Activated CD4-positive, alpha-beta T cell treated with anti-CD3 and anti-CD28 coated beads, Interleukin-2, amount 10 ng/mL, durations not matched to agents 24 days and 14 days (primary cell): ENCODE results near the gene NRK. TPM values are rescaled to one million over a fixed set of nuclear protein-coding genes. Genes with fewer than 3 reads are reported as not detected.
"Not testable (repeated sequence)": the region's sequence is repeated elsewhere in the genome, so short reads cannot be mapped to it uniquely, and the experiment has no call there.

Source experiments
- DNase-seq: peaks from one replicate; pipeline ENCODE4 v3.0.0; 2022
- H3K27ac Mint-ChIP-seq: one replicate; pipeline ENCODE4 v1.8.0; 2022; ENCODE audit warnings: mild to moderate bottlenecking, mixed read lengths
- H3K27me3 Mint-ChIP-seq: one replicate; pipeline ENCODE4 v1.8.0; 2022; ENCODE audit warnings: mixed read lengths
- H3K36me3 Mint-ChIP-seq: one replicate; pipeline ENCODE4 v1.8.0; 2022; ENCODE audit warnings: low read depth, mild to moderate bottlenecking, mixed read lengths
- H3K4me1 Mint-ChIP-seq: one replicate; pipeline ENCODE4 v1.8.0; 2021; ENCODE audit warnings: mixed read lengths
- H3K4me3 Mint-ChIP-seq: one replicate; pipeline ENCODE4 v1.8.0; 2022; ENCODE audit warnings: mild to moderate bottlenecking, moderate library complexity, mixed read lengths
- H3K9me3 Mint-ChIP-seq: one replicate; pipeline ENCODE4 v1.8.0; 2021; ENCODE audit warnings: mixed read lengths
- intact Hi-C: fragments of 100-400 bp; cut with micrococcal nuclease; formaldehyde crosslinking; loops from one replicate; pipeline ENCODE4 v1.15.1; 2023
- total RNA-seq: library from RNA; stranded (reverse); gene quantifications from 2 replicates; pipeline ENCODE4 v1.2.3, GENCODE V29; 2022

Gene NRK
- total RNA-seq, 1 donor from 2014 or later, result not detected

GRCh38 chrX:105850100-105850499, 27.8 kb downstream of the NRK start:
- H3K36me3 Mint-ChIP-seq, H3K4me1 Mint-ChIP-seq, H3K4me3 Mint-ChIP-seq, H3K27me3 Mint-ChIP-seq, H3K27ac Mint-ChIP-seq, H3K9me3 Mint-ChIP-seq, DNase-seq, intact Hi-C loops: not testable (repeated sequence)

GRCh38 chrX:105865709-105866108, 43.4 kb downstream of the NRK start:
- Mint-ChIP-seq H3K9me3 (no peaks in the 10 kb centered on the region), H3K4me1 (no peaks in the 10 kb centered on the region)

GRCh38 chrX:105869701-105870100, 47.4 kb downstream of the NRK start:
- Mint-ChIP-seq H3K4me3 (no peak overlapping the region), H3K4me1 (no peaks in the 10 kb centered on the region), H3K27ac (no peak overlapping the region), H3K9me3 (no peaks in the 10 kb centered on the region), H3K27me3 (no peaks in the 10 kb centered on the region), H3K36me3 (no peaks in the 10 kb centered on the region)
- intact Hi-C loops, result no loop called here
- DNase-seq, result no peak

More at GRCh38 chrX:105865709-105866108, 43.4 kb downstream of the NRK start:
- no peak overlapping the region for H3K4me3 Mint-ChIP-seq
- no peaks in the 10 kb centered on the region for H3K36me3 Mint-ChIP-seq
- no peaks in the 10 kb centered on the region for H3K27me3 Mint-ChIP-seq
- DNase-seq, result no peak
- H3K27ac Mint-ChIP-seq, result no peak overlapping the region
- intact Hi-C loops, result no loop called here

- intact Hi-C loops, result no loop called here
- Mint-ChIP-seq H3K4me3 (no peak overlapping the region), H3K4me1 (no peaks in the 10 kb centered on the region), H3K36me3 (no peaks in the 10 kb centered on the region), H3K27me3 (no peaks in the 10 kb centered on the region), H3K27ac (no peak overlapping the region), H3K9me3 (no peaks in the 10 kb centered on the region)
- no peak for DNase-seq
Measured at GRCh38 chrX:105870445-105870844, 48.1 kb downstream of the NRK start.

GRCh38 chrX:105872941-105873340, 50.6 kb downstream of the NRK start:
- H3K27me3 Mint-ChIP-seq, result no peaks in the 10 kb centered on the region
- no peak overlapping the region for H3K4me3 Mint-ChIP-seq
- no peak for DNase-seq
- intact Hi-C loops, result no loop called here
- no peaks in the 10 kb centered on the region for H3K9me3 Mint-ChIP-seq
- no peak overlapping the region for H3K27ac Mint-ChIP-seq
- H3K36me3 Mint-ChIP-seq, result no peaks in the 10 kb centered on the region
- no peaks in the 10 kb centered on the region for H3K4me1 Mint-ChIP-seq

- Mint-ChIP-seq H3K27me3 (no peaks in the 10 kb centered on the region), H3K4me1 (no peaks in the 10 kb centered on the region), H3K27ac (no peak overlapping the region), H3K4me3 (no peak overlapping the region), H3K36me3 (no peaks in the 10 kb centered on the region), H3K9me3 (no peaks in the 10 kb centered on the region)
- intact Hi-C loops, result no loop called here
- DNase-seq, result no peak
Measured at GRCh38 chrX:105874790-105875189, 52.5 kb downstream of the NRK start.

GRCh38 chrX:105876658-105877057, 54.3 kb downstream of the NRK start:
- Mint-ChIP-seq H3K27ac (no peak overlapping the region), H3K27me3 (no peaks in the 10 kb centered on the region), H3K4me3 (no peak overlapping the region), H3K36me3 (no peaks in the 10 kb centered on the region), H3K4me1 (no peaks in the 10 kb centered on the region), H3K9me3 (no peaks in the 10 kb centered on the region)
- intact Hi-C loops, result no loop called here
- DNase-seq, result no peak

- no peaks in the 10 kb centered on the region for H3K27me3 Mint-ChIP-seq
- intact Hi-C loops, result no loop called here
- no peaks in the 10 kb centered on the region for H3K4me1 Mint-ChIP-seq
- no peaks in the 10 kb centered on the region for H3K9me3 Mint-ChIP-seq
- no peak for DNase-seq
- H3K36me3 Mint-ChIP-seq, result no peaks in the 10 kb centered on the region
- no peak overlapping the region for H3K27ac Mint-ChIP-seq
- no peak overlapping the region for H3K4me3 Mint-ChIP-seq
Measured at GRCh38 chrX:105880491-105880890, 58.2 kb downstream of the NRK start.

GRCh38 chrX:105882581-105883275, 60.4 kb downstream of the NRK start:
- Mint-ChIP-seq H3K4me1 (no peaks in the 10 kb centered on the region), H3K9me3 (no peaks in the 10 kb centered on the region), H3K4me3 (no peak overlapping the region), H3K27ac (no peak overlapping the region), H3K27me3 (no peaks in the 10 kb centered on the region), H3K36me3 (no peaks in the 10 kb centered on the region)
- no peak for DNase-seq
- intact Hi-C loops, result no loop called here

- Mint-ChIP-seq H3K4me3 (no peak overlapping the region), H3K36me3 (no peaks in the 10 kb centered on the region), H3K27ac (no peak overlapping the region), H3K27me3 (no peaks in the 10 kb centered on the region), H3K9me3 (no peaks in the 10 kb centered on the region), H3K4me1 (no peaks in the 10 kb centered on the region)
- intact Hi-C loops, result no loop called here
- DNase-seq, result no peak
Measured at GRCh38 chrX:105894721-105895120, 72.4 kb downstream of the NRK start.

- intact Hi-C loops, result no loop called here
- H3K4me3 Mint-ChIP-seq, result no peak overlapping the region
- no peaks in the 10 kb centered on the region for H3K36me3 Mint-ChIP-seq
- DNase-seq, result no peak
- H3K27ac Mint-ChIP-seq, result no peak overlapping the region
- H3K4me1 Mint-ChIP-seq, result no peaks in the 10 kb centered on the region
- no peaks in the 10 kb centered on the region for H3K27me3 Mint-ChIP-seq
- no peaks in the 10 kb centered on the region for H3K9me3 Mint-ChIP-seq
Measured at GRCh38 chrX:105909576-105909975, 87.2 kb downstream of the NRK start.

- Mint-ChIP-seq H3K36me3 (no peaks in the 10 kb centered on the region), H3K27ac (no peak overlapping the region), H3K4me3 (no peak overlapping the region), H3K9me3 (no peaks in the 10 kb centered on the region), H3K4me1 (no peaks in the 10 kb centered on the region), H3K27me3 (no peaks in the 10 kb centered on the region)
- no peak for DNase-seq
- intact Hi-C loops, result no loop called here
Measured at GRCh38 chrX:105910563-105911105, 88.3 kb downstream of the NRK start.

GRCh38 chrX:105945266-105945665, 122.9 kb downstream of the NRK start:
- no peak for DNase-seq
- H3K27ac Mint-ChIP-seq, result no peak overlapping the region
- H3K27me3 Mint-ChIP-seq, result no peaks in the 10 kb centered on the region
- no peak overlapping the region for H3K4me3 Mint-ChIP-seq
- H3K36me3 Mint-ChIP-seq, result no peaks in the 10 kb centered on the region
- H3K4me1 Mint-ChIP-seq, result no peaks in the 10 kb centered on the region
- intact Hi-C loops, result no loop called here
- no peaks in the 10 kb centered on the region for H3K9me3 Mint-ChIP-seq

GRCh38 chrX:105969487-105969886, 147.1 kb downstream of the NRK start:
- Mint-ChIP-seq H3K27ac (no peak overlapping the region), H3K4me1 (no peaks in the 10 kb centered on the region), H3K36me3 (no peaks in the 10 kb centered on the region), H3K9me3 (no peaks in the 10 kb centered on the region), H3K4me3 (no peak overlapping the region), H3K27me3 (no peaks in the 10 kb centered on the region)
- DNase-seq, result no peak
- intact Hi-C loops, result no loop called here
